ENCODE results near the gene AFF4. TPM values are rescaled to one million over a fixed set of nuclear protein-coding genes. Genes with fewer than 3 reads are reported as not detected.
A peak's percentile ranks its signal among the peaks of the same experiment; 100 is the strongest.

The AFF4 gene
- total and polyA plus RNA-seq, 9 of the 15 experiments (the other 6 are each of a cell fraction or from before 2014, with no cell fraction given) = 1.7 to 25.8 (median 17.9) TPM

DNA sequence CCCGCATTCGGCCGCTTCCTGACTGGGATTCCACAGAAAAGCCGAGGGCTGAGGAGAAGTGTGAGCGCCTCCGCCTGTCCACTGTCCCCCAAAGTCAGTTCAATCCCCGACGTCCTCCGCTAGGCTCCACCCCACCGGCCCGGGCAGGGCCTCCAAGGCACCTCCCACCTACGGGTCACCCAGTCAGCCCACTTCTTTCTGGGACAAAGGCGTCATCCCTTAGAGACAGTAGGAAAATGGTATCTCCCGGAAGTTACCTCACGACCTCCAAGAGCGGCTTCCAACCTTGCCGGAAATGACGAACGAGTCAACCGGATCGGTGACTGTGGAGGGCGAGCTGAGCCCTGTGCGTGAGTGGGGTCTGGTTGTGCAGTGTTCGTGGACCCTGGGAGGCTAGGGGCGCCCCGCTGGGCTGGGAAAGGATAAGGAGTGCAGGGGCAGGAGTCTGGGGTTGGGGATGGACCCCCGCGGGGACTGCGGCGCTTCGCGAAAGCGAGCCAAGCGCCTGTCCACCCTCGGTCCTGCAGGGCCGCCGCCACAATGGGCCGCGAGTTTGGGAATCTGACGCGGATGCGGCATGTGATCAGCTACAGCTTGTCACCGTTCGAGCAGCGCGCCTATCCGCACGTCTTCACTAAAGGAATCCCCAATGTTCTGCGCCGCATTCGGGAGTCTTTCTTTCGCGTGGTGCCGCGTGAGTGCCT, 96.9 kb downstream of the AFF4 start, which contains the start of the genes GDF9 and UQCRQ (continued):
- TF ChIP-seq, protein P1, sequence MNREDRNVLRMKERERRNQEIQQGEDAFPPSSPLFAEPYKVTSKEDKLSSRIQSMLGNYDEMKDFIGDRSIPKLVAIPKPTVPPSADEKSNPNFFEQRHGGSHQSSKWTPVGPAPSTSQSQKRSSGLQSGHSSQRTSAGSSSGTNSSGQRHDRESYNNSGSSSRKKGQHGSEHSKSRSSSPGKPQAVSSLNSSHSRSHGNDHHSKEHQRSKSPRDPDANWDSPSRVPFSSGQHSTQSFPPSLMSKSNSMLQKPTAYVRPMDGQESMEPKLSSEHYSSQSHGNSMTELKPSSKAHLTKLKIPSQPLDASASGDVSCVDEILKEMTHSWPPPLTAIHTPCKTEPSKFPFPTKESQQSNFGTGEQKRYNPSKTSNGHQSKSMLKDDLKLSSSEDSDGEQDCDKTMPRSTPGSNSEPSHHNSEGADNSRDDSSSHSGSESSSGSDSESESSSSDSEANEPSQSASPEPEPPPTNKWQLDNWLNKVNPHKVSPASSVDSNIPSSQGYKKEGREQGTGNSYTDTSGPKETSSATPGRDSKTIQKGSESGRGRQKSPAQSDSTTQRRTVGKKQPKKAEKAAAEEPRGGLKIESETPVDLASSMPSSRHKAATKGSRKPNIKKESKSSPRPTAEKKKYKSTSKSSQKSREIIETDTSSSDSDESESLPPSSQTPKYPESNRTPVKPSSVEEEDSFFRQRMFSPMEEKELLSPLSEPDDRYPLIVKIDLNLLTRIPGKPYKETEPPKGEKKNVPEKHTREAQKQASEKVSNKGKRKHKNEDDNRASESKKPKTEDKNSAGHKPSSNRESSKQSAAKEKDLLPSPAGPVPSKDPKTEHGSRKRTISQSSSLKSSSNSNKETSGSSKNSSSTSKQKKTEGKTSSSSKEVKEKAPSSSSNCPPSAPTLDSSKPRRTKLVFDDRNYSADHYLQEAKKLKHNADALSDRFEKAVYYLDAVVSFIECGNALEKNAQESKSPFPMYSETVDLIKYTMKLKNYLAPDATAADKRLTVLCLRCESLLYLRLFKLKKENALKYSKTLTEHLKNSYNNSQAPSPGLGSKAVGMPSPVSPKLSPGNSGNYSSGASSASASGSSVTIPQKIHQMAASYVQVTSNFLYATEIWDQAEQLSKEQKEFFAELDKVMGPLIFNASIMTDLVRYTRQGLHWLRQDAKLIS (CRISPR knock-in tag; IDR thresholded peaks at IDR 0.05) = peak; percentile 96; the same call in 1 of the 2 replicates
- TF ChIP-seq, protein P2, sequence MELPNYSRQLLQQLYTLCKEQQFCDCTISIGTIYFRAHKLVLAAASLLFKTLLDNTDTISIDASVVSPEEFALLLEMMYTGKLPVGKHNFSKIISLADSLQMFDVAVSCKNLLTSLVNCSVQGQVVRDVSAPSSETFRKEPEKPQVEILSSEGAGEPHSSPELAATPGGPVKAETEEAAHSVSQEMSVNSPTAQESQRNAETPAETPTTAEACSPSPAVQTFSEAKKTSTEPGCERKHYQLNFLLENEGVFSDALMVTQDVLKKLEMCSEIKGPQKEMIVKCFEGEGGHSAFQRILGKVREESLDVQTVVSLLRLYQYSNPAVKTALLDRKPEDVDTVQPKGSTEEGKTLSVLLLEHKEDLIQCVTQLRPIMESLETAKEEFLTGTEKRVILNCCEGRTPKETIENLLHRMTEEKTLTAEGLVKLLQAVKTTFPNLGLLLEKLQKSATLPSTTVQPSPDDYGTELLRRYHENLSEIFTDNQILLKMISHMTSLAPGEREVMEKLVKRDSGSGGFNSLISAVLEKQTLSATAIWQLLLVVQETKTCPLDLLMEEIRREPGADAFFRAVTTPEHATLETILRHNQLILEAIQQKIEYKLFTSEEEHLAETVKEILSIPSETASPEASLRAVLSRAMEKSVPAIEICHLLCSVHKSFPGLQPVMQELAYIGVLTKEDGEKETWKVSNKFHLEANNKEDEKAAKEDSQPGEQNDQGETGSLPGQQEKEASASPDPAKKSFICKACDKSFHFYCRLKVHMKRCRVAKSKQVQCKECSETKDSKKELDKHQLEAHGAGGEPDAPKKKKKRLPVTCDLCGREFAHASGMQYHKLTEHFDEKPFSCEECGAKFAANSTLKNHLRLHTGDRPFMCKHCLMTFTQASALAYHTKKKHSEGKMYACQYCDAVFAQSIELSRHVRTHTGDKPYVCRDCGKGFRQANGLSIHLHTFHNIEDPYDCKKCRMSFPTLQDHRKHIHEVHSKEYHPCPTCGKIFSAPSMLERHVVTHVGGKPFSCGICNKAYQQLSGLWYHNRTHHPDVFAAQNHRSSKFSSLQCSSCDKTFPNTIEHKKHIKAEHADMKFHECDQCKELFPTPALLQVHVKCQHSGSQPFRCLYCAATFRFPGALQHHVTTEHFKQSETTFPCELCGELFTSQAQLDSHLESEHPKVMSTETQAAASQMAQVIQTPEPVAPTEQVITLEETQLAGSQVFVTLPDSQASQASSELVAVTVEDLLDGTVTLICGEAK (IDR thresholded peaks at IDR 0.05) = peak; percentile 97
- TF ChIP-seq, protein P2 (CRISPR knock-in tag; IDR thresholded peaks at IDR 0.05) = no peak
- TF ChIP-seq ATF7 (IDR thresholded peaks at IDR 0.05) (peak; percentile 99), RNF2 (IDR thresholded peaks at IDR 0.05) (peak; percentile 73; the same call in 1 of the 2 replicates), E2F8 (IDR thresholded peaks at IDR 0.05; ENCODE audit: low read depth, partially characterized antibody) (peak; percentile 73), GATAD2A (IDR thresholded peaks at IDR 0.05) (no peak), SREBF1 (IDR thresholded peaks at IDR 0.05; ENCODE audit: borderline replicate concordance, low read depth, low read length) (peak; percentile 94)

All from K562 (cell line).